GM13977 (cell line): ENCODE results near the gene LRRC8B.

Experiments
- DNase-seq: peaks from one replicate; pipeline ENCODE4 v3.0.0; 2012; ENCODE audit warnings: low spot score
- CTCF ChIP-seq: IDR thresholded peaks from 2 replicates; pipeline ENCODE4 v1.5.1; 2012; ENCODE audit warnings: mild to moderate bottlenecking, control low read depth; ENCODE audit not compliant: insufficient read depth; ENCODE audit errors: extremely low read depth, missing control alignments
- in situ Hi-C: fragments of 300-500 bp; cut with MboI; formaldehyde crosslinking; loops from one replicate; pipeline ENCODE4 v1.12.0; 2022; ENCODE audit warnings: low sequenced_read_pairs, low pct_unique_long_range_greater_than_20kb, mixed read lengths, inconsistent platforms; ENCODE audit not compliant: unreplicated experiment

Gene LRRC8B

GRCh38 chr1:89630048-89630447 lies 105.4 kb downstream of the LRRC8B start:
- in situ Hi-C loops, result loop anchor here (25.0 kb wide), 2 partner anchors 132 to 357 kb away; partner anchors contain the start of gene ZNF326
- no peak for DNase-seq

GRCh38 chr1:89631816-89632656 lies 107.4 kb downstream of the LRRC8B start:
- in situ Hi-C loops, result loop anchor here (25.0 kb wide), 2 partner anchors 130 to 355 kb away; partner anchors contain the start of gene ZNF326
- no peak for TF ChIP-seq CTCF
- DNase-seq, result no peak

More at GRCh38 chr1:89630048-89630447, 105.4 kb downstream of the LRRC8B start:
- no peak for TF ChIP-seq CTCF

- in situ Hi-C loops, result loop anchor here (25.0 kb wide), 2 partner anchors 130 to 355 kb away; partner anchors contain the start of gene ZNF326
- peak; percentile 89 for DNase-seq
- TF ChIP-seq CTCF, result peak; percentile 88
Measured at GRCh38 chr1:89632657-89633247, 108.1 kb downstream of the LRRC8B start, which contains the start of gene LRRC8C. Gene LRRC8C, plus strand, starts transcription at chr1:89633120. Its CDS starts 53,354 bp downstream, at chr1:89686474.

- peak; percentile 70 for DNase-seq
Measured at GRCh38 chr1:89633248-89633799, 108.7 kb downstream of the LRRC8B start.

GRCh38 chr1:89633800-89634625 lies 109.4 kb downstream of the LRRC8B start:
- no peak for TF ChIP-seq CTCF
- in situ Hi-C loops, result loop anchor here (25.0 kb wide), 2 partner anchors 128 to 353 kb away; partner anchors contain the start of gene ZNF326
- DNase-seq, result no peak

More at GRCh38 chr1:89633248-89633799, 108.7 kb downstream of the LRRC8B start:
- in situ Hi-C loops, result loop anchor here (25.0 kb wide), 2 partner anchors 129 to 354 kb away; partner anchors contain the start of gene ZNF326
- no peak for TF ChIP-seq CTCF
